Vagina (tissue), 2 donors: Measurements from ENCODE around the gene ILF3. TPM values are rescaled to one million over a fixed set of nuclear protein-coding genes. Genes with fewer than 3 reads are reported as not detected.

Experiments
- DNase-seq, 2 donors: peaks; one replicate each; pipeline ENCODE4 v3.0.0-alpha.2; 2017; ENCODE audit errors: extremely low spot score in 2 of 2
- H3K27ac ChIP-seq: fragments of 200-600 bp; sonication (generic); one replicate; pipeline ENCODE4 v1.5.1; 2019
- H3K27me3 ChIP-seq: fragments of 200-600 bp; sonication (generic); one replicate; pipeline ENCODE4 v1.5.1; 2019
- H3K36me3 ChIP-seq, 2 donors: fragments of 200-600 bp; sonication (generic); one replicate each; pipeline ENCODE4 v1.5.1; 2017 to 2019
- H3K4me1 ChIP-seq: fragments of 200-600 bp; sonication (generic); one replicate; pipeline ENCODE4 v1.5.1; 2019
- H3K4me3 ChIP-seq, 2 donors: fragments of 200-600 bp; sonication (generic); 1 replicate in 1 of 2; 2 replicates in 1 of 2; pipeline ENCODE4 v1.5.1; 2016 to 2019
- H3K9me3 ChIP-seq: fragments of 200-600 bp; sonication (generic); one replicate; pipeline ENCODE4 v1.5.1; 2019
- POLR2A ChIP-seq, 2 donors: fragments of 450-650 bp; IDR thresholded peaks; one replicate each; pipeline ENCODE4 v1.6.1; 2017; ENCODE audit warnings: antibody characterized with exemption in 2 of 2, mild to moderate bottlenecking in 2 of 2, moderate library complexity in 2 of 2
- POLR2AphosphoS5 ChIP-seq, 2 donors: sonication (generic); formaldehyde crosslinking; IDR thresholded peaks; one replicate each; pipeline ENCODE4 v1.9.0; 2017; ENCODE audit warnings: antibody characterized with exemption in 2 of 2, mild to moderate bottlenecking in 2 of 2, low read depth in 1 of 2; ENCODE audit not compliant: insufficient read depth in 1 of 2
- intact Hi-C: fragments of 100-400 bp; cut with DNase I; formaldehyde crosslinking; loops from one replicate; pipeline ENCODE4 v1.15.1; 2023
- total RNA-seq: library from RNA; depleted of rRNA; stranded (reverse); fragments of >200 nt; gene quantifications from one replicate; pipeline ENCODE4 v1.2.3, GENCODE V29; 2016
- TF ChIP-seq, protein P1 (sequence below), 3 experiments: fragments of 450-650 bp in 2 of 3; fragments of 200-600 bp in 1 of 3; sonication (generic) in 1 of 3; IDR thresholded peaks; one replicate each; pipeline ENCODE4 v1.5.1; 2017 to 2019; ENCODE audit warnings: antibody characterized with exemption in 3 of 3, mild to moderate bottlenecking in 2 of 3, moderate library complexity in 2 of 3

ILF3 gene
- total RNA-seq, 1 donor from 2014 or later: 125 TPM

DNA sequence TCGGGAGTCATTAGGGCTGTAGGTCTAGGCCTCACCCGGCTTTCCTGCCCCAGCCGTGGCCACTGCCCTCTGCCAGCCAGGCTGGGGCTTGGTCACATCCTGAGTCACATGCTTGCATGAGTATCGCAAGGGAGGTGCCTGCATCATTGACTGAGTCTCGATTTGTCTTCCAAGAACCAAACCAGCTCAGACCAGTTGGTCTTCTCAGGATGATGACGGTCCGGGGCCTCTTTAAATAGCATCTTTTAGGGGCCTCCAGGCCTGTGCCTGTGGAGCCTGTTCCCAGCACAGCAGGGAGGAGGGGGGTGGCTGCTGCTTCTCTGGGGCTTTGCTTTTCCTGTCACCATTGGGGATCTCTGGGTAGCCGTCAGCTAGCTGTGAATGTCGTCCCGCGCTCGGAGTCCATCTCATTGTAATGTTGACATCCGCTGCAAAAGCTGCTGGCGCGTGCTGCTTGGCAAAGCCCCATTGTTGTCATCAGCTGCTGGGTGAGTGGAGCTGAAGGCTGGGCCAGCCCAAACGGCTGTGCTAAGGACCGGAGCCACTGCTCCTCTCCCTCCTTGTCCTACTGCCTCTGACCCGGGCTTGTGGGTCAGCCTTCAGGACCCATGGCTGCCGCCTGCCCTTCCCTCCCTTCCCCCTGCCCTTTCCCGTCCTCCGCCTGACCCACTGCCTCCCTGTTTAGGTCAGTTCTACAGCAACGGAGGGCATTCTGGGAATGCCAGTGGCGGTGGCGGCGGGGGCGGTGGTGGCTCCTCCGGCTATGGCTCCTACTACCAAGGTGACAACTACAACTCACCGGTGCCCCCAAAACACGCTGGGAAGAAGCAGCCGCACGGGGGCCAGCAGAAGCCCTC, 32.7 kb downstream of the ILF3 start:
- intact Hi-C loops: no loop called here

DNA sequence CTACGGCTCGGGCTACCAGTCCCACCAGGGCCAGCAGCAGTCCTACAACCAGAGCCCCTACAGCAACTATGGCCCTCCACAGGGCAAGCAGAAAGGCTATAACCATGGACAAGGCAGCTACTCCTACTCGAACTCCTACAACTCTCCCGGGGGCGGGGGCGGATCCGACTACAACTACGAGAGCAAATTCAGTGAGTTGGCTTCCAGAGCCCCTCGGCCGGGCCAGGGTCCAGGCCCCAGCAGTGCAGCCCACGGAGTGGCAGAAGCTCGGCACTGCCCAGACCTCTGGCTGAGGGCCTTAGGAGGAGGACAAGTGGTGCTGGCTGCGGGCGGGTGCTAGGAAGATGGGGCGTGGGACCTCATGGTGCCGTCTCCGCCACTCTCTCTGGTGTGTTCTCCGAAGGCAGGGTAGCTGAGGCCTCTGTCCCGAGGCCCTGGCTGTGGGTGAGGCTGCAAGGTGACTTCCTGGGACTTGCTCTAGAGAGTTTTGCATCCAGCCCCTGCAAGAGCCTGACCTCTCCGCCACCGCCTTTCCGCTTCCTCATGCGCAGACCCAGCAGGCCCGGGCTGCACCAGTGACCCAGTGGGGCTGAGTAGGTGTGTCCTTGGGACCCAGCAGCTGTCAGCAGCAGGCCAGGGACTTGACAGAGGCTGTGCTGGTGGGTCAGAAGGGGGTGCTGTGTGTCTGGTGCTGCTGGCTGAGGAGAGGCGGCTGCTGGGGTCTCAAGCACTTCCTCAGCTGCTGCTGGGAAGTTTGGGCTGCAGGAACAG, 33.6 kb downstream of the ILF3 start:
- H3K27me3 ChIP-seq: no peaks in the 10 kb centered on the region
- H3K9me3 ChIP-seq: no peaks in the 10 kb centered on the region
- peaks cover 0 to 82% of the 10 kb centered on the region in 2 donors for H3K36me3 ChIP-seq
- no peak overlapping the region for H3K4me3 ChIP-seq
- H3K4me1 ChIP-seq: peaks cover 14% of the 10 kb centered on the region
- TF ChIP-seq POLR2AphosphoS5 (IDR thresholded peaks at IDR 0.05; ENCODE audit: insufficient read depth in 1 of 2, low read depth in 1 of 2): no peak
- no peak for TF ChIP-seq POLR2A (IDR thresholded peaks at IDR 0.05)
- TF ChIP-seq, protein P1, sequence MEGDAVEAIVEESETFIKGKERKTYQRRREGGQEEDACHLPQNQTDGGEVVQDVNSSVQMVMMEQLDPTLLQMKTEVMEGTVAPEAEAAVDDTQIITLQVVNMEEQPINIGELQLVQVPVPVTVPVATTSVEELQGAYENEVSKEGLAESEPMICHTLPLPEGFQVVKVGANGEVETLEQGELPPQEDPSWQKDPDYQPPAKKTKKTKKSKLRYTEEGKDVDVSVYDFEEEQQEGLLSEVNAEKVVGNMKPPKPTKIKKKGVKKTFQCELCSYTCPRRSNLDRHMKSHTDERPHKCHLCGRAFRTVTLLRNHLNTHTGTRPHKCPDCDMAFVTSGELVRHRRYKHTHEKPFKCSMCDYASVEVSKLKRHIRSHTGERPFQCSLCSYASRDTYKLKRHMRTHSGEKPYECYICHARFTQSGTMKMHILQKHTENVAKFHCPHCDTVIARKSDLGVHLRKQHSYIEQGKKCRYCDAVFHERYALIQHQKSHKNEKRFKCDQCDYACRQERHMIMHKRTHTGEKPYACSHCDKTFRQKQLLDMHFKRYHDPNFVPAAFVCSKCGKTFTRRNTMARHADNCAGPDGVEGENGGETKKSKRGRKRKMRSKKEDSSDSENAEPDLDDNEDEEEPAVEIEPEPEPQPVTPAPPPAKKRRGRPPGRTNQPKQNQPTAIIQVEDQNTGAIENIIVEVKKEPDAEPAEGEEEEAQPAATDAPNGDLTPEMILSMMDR (IDR thresholded peaks at IDR 0.05): no peak
- intact Hi-C loops: no loop called here
- peak overlapping the region; percentile 22 for H3K27ac ChIP-seq
- DNase-seq: no peak

More for the DNA sequence above, 32.7 kb downstream of the ILF3 start:
- Histone ChIP-seq H3K36me3 (peaks cover 0 to 84% of the 10 kb centered on the region in 2 donors), H3K9me3 (no peaks in the 10 kb centered on the region), H3K27me3 (no peaks in the 10 kb centered on the region), H3K4me1 (peaks cover 14% of the 10 kb centered on the region), H3K27ac (peak overlapping the region; percentile 22), H3K4me3 (no peak overlapping the region)
- TF ChIP-seq POLR2A (IDR thresholded peaks at IDR 0.05) (no peak), POLR2AphosphoS5 (IDR thresholded peaks at IDR 0.05; ENCODE audit: insufficient read depth in 1 of 2, low read depth in 1 of 2) (peak in 1 of 2 donors; percentile 19)
- TF ChIP-seq, protein P1 (IDR thresholded peaks at IDR 0.05): no peak
- DNase-seq: no peak

DNA sequence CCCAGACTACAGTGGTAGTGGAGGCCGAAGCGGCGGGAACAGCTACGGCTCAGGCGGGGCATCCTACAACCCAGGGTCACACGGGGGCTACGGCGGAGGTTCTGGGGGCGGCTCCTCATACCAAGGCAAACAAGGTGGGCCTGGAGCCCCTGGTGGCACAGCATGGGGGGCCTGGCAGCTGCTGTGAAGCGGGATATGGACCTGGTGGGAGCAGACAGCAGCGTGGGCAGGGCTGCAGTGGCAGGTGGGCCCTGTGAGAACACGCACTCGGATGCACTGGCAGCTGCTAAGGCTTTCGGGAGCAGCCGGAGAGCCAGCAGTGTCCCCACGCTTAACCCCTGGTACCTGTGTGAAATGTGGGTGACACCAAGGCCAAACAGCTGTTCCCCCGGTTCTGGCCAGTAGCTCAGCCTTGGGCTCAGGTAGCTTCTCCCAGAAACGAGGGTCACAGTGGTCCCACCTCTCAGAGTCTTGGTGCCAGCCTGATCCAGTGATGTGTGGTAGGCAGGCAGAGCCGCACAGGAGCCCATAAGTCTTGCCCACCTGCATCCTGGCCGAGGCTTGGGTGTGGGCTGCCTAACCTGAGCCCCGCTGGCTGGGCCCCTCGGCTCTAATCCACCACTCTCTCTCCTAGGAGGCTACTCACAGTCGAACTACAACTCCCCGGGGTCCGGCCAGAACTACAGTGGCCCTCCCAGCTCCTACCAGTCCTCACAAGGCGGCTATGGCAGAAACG, 34.6 kb downstream of the ILF3 start:
- Histone ChIP-seq H3K4me3 (no peak overlapping the region), H3K36me3 (peaks cover 0 to 71% of the 10 kb centered on the region in 2 donors), H3K9me3 (no peaks in the 10 kb centered on the region), H3K4me1 (peaks cover 14% of the 10 kb centered on the region), H3K27me3 (no peaks in the 10 kb centered on the region), H3K27ac (no peak overlapping the region)
- no peak for DNase-seq
- TF ChIP-seq, protein P1 (IDR thresholded peaks at IDR 0.05): no peak
- TF ChIP-seq POLR2AphosphoS5 (IDR thresholded peaks at IDR 0.05; ENCODE audit: insufficient read depth in 1 of 2, low read depth in 1 of 2): no peak
- TF ChIP-seq POLR2A (IDR thresholded peaks at IDR 0.05): no peak
- intact Hi-C loops: no loop called here

DNA sequence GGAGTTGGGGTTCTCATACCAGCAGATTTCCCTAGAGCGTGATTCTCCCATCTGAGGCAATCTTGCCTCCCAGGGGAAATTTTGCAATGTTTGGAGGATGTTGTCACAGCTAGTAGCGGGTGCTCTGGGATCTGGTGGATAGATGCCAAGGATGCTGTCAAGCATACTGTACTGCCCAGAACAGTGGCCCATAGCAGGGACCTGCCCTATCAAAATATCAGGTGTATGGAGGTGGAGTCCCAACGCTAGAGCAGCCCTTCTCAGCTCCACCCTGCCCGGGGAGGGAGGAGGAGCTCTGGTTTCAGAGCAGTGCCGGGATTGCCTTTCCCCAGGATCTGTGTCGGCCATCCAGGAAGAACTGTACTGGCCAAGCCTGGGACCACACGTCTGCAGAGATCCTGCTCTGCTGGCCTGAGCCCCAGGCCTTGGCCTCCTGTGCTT, 36.2 kb downstream of the ILF3 start:
- TF ChIP-seq POLR2A (IDR thresholded peaks at IDR 0.05): no peak
- TF ChIP-seq, protein P1 (IDR thresholded peaks at IDR 0.05): no peak
- no peak for TF ChIP-seq POLR2AphosphoS5 (IDR thresholded peaks at IDR 0.05; ENCODE audit: insufficient read depth in 1 of 2, low read depth in 1 of 2)
- Histone ChIP-seq H3K4me1 (peaks cover 17% of the 10 kb centered on the region), H3K27me3 (no peaks in the 10 kb centered on the region), H3K4me3 (no peak overlapping the region), H3K27ac (no peak overlapping the region), H3K9me3 (no peaks in the 10 kb centered on the region), H3K36me3 (peaks cover 0 to 59% of the 10 kb centered on the region in 2 donors)
- intact Hi-C loops: no loop called here
- DNase-seq: no peak
